ENCODE measurements around the gene XYLT2. TPM values are rescaled to one million over a fixed set of nuclear protein-coding genes. Genes with fewer than 3 reads are reported as not detected.

Gene XYLT2
- total and polyA plus RNA-seq, 9 of the 15 experiments (the other 6 are each of a cell fraction or from before 2014, with no cell fraction given) = 0.63 to 9.1 (median 4.3) TPM

DNA sequence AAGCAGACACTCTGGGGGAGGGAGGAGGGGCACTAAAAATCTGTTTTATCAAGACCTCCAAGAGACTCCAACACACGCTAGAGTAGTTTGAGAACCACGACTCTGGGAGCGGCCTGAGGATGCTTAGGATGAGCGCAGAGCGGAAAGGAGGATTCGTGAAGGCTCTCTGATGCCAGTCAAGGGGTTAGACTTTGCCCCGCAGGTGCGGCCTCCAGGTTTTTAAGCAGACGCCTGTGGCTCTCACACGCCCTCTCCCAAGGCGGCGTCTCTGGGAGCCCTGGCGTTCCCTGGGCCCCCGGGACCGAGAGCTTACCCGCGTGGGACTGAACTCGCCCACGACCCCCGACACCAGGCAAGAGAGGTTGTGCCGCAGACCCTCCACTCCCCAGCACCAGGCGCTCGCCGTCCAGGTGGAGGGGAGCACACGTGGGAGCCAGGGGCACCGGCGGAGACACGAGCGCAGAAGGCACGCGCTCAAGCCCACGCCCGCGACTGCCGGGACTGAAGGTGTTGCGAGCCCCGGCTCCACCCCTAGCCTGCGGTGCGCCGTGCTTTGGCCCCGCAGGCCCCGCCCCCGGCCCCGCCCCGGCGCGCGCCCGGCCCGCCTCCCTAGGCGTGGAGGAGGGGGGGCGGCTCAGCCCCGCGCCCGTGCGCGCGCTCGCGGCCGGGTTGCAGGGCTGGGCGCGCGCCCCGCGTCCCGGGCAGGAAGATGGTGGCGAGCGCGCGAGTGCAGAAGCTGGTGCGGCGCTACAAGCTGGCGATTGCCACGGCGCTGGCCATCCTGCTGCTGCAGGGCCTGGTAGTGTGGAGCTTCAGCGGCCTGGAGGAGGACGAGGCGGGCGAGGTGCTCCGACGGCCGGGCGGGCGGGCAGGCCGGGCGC is at the start of gene XYLT2 (continued):
- TF ChIP-seq PREB (CRISPR knock-in tag; IDR thresholded peaks at IDR 0.05) (no peak), SREBF1 (IDR thresholded peaks at IDR 0.05; ENCODE audit: borderline replicate concordance, low read depth, low read length) (no peak), FOXK1 (CRISPR knock-in tag; IDR thresholded peaks at IDR 0.05; ENCODE audit: borderline replicate concordance) (no peak), ARID1B (IDR thresholded peaks at IDR 0.05) (no peak), ZNF324 (CRISPR knock-in tag; IDR thresholded peaks at IDR 0.05) (no peak), COPS2 (conservative IDR thresholded peaks at IDR 0.05) (no peak), HEY1 (CRISPR knock-in tag; IDR thresholded peaks at IDR 0.05; ENCODE audit: borderline replicate concordance) (no peak), PTBP1 (IDR thresholded peaks at IDR 0.05; ENCODE audit: low read depth, low read length) (no peak), NR0B1 (IDR thresholded peaks at IDR 0.05; ENCODE audit: partially characterized antibody) (no peak), PRMT5 (CRISPR knock-in tag; IDR thresholded peaks at IDR 0.05) (no peak), TAF15 (IDR thresholded peaks at IDR 0.05; ENCODE audit: low read depth, low read length) (no peak), ZBED1 (IDR thresholded peaks at IDR 0.05) (no peak), KDM2B (CRISPR knock-in tag; IDR thresholded peaks at IDR 0.05) (peak; percentile 51; the same call in 1 of the 2 replicates), NR3C1 (CRISPR knock-in tag; IDR thresholded peaks at IDR 0.05) (0 out of 2 replicates have a peak, but pooled peaks have one; percentile 44), ZNF830 (CRISPR knock-in tag; IDR thresholded peaks at IDR 0.05) (no peak)
- TF ChIP-seq, protein P1, sequence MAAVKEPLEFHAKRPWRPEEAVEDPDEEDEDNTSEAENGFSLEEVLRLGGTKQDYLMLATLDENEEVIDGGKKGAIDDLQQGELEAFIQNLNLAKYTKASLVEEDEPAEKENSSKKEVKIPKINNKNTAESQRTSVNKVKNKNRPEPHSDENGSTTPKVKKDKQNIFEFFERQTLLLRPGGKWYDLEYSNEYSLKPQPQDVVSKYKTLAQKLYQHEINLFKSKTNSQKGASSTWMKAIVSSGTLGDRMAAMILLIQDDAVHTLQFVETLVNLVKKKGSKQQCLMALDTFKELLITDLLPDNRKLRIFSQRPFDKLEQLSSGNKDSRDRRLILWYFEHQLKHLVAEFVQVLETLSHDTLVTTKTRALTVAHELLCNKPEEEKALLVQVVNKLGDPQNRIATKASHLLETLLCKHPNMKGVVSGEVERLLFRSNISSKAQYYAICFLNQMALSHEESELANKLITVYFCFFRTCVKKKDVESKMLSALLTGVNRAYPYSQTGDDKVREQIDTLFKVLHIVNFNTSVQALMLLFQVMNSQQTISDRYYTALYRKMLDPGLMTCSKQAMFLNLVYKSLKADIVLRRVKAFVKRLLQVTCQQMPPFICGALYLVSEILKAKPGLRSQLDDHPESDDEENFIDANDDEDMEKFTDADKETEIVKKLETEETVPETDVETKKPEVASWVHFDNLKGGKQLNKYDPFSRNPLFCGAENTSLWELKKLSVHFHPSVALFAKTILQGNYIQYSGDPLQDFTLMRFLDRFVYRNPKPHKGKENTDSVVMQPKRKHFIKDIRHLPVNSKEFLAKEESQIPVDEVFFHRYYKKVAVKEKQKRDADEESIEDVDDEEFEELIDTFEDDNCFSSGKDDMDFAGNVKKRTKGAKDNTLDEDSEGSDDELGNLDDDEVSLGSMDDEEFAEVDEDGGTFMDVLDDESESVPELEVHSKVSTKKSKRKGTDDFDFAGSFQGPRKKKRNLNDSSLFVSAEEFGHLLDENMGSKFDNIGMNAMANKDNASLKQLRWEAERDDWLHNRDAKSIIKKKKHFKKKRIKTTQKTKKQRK (IDR thresholded peaks at IDR 0.05; ENCODE audit: borderline replicate concordance, low read depth, low read length) = no peak
- TF ChIP-seq, protein P2, sequence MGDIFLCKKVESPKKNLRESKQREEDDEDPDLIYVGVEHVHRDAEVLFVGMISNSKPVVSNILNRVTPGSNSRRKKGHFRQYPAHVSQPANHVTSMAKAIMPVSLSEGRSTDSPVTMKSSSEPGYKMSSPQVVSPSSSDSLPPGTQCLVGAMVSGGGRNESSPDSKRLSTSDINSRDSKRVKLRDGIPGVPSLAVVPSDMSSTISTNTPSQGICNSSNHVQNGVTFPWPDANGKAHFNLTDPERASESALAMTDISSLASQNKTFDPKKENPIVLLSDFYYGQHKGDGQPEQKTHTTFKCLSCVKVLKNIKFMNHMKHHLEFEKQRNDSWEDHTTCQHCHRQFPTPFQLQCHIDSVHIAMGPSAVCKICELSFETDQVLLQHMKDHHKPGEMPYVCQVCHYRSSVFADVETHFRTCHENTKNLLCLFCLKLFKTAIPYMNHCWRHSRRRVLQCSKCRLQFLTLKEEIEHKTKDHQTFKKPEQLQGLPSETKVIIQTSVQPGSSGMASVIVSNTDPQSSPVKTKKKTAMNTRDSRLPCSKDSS (IDR thresholded peaks at IDR 0.05; ENCODE audit: low read depth, partially characterized antibody) = no peak
- TF ChIP-seq, protein P3, sequence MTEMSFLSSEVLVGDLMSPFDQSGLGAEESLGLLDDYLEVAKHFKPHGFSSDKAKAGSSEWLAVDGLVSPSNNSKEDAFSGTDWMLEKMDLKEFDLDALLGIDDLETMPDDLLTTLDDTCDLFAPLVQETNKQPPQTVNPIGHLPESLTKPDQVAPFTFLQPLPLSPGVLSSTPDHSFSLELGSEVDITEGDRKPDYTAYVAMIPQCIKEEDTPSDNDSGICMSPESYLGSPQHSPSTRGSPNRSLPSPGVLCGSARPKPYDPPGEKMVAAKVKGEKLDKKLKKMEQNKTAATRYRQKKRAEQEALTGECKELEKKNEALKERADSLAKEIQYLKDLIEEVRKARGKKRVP (CRISPR knock-in tag; IDR thresholded peaks at IDR 0.05) = no peak

All from K562 (cell line).